ENCODE measurements around the gene KRT80.

Gene KRT80

DNA sequence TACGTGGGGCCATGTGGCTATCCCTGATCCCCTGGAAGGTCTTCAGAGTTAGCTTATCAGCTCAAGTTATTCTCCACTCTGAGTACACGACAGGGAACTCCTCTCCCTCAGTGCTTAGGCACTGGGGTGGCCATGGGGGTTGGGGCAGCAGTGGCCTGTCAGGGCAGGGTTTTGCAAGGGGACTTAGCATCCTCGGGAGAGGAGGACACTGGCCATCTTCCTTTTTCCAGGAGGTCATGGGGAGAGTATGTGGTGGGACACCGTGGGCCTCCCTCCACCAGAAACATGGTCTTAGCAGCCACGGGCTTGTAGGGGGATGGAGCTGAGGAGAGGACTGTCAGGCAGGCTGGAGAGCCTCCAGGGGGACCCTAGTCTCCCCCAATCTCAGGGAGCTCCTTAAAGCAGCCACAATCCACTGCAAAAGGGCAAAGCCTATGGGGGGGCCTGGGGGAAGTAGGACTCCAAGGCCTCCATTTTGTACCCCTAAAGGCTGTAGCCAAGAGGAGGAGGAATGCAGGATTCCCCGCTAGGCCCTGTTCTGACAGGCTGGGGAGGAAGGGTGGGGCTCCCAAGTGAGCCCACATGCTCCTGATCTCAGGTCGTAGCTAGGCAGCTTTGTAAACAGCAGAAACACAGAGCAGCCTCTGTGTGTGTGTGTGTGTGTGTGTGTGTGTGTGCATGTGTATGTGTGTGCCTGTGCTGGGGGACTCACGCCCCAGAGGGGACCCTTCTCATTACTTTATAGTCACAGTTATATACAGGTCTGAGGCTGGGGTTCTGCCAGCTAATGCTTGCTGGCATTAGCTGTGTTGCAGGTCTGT, 36.6 kb downstream of the KRT80 start:
- no peak for DNase-seq (ENCODE audit: low read depth in 2 of 2)

GRCh38 chr12:52152905-52153317, 38.9 kb downstream of the KRT80 start:
- DNase-seq (ENCODE audit: low read depth in 2 of 2): no peak

GRCh38 chr12:52151837-52152783, 39.7 kb downstream of the KRT80 start:
- DNase-seq (ENCODE audit: low read depth in 2 of 2): peak; percentile 40 to 62

GRCh38 chr12:52151153-52151836, 40.5 kb downstream of the KRT80 start:
- DNase-seq (ENCODE audit: low read depth in 2 of 2): no peak

- no peak for DNase-seq (ENCODE audit: low read depth in 2 of 2)
Measured at GRCh38 chr12:52149651-52150241, 42.1 kb downstream of the KRT80 start.

- no peak for DNase-seq (ENCODE audit: low read depth in 2 of 2)
Measured at GRCh38 chr12:52149182-52149641, 42.6 kb downstream of the KRT80 start.

- no peak for DNase-seq (ENCODE audit: low read depth in 2 of 2)
Measured at GRCh38 chr12:52148464-52149181, 43.2 kb downstream of the KRT80 start.

DNA sequence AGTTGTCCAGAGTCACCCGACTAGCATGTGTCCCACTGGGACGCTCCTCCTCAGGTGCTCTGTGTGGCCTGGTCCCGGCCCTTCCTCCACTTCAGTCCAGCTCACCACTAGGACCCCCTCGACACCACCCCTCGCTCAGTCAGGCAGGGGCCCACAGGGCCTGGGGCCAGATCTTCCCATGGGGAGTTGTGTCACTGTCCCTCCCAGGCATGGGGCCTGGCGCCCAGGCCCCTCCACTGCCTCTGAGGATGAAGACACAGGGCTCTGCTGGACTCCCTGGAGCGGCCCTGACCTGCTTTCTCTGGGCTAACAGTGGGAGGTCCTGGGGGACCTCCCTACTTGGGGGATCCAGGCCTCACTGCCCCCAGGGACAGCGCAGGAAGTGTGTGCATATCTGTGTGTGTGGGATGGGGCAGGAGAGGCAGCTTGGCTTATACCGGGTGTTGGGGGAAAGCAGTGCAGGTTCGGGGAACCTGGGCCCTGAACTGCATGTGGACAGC, 43.8 kb downstream of the KRT80 start:
- no peak for DNase-seq (ENCODE audit: low read depth in 2 of 2)

- DNase-seq (ENCODE audit: low read depth in 2 of 2): no peak
Measured at GRCh38 chr12:52147367-52147963, 44.3 kb downstream of the KRT80 start.

GRCh38 chr12:52146822-52147366, 44.9 kb downstream of the KRT80 start:
- no peak for DNase-seq (ENCODE audit: low read depth in 2 of 2)

DNA sequence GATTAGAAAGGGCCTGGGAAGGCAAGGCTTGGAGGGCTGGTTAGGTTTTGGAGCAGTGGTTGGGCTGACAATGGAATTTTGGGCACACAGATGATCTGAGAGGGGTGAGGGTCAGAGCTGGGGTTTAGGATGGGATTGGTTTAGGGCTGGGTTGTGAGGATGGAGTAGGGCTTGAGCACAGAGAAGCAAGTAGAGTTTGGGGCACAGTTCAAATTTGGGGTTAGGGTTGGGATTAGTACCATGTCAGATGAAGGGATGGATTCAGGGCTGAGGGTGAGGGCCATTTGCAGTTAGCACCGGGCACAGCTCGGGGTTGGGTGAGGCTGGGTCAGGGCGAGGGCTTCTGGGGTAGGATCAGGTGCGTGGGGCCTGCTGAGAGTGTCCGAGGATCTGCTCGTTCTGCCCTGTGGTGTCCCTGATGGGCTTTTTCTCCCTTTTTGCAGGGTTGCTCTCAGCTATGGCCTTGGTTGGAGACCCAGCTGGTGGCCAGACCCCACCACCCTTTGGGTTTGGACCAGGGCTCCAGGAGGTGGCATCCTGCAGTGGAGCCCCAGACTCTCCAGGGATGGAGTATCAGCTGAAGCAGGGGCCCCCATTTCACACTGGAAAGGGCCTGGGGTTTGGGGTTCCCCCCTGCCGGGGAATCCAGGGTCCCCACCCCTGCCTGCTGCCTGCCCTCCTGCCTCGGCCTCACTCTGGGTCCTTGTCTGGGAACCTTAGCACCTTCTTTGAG, 45.6 kb downstream of the KRT80 start:
- no peak for DNase-seq (ENCODE audit: low read depth in 2 of 2)

DNA sequence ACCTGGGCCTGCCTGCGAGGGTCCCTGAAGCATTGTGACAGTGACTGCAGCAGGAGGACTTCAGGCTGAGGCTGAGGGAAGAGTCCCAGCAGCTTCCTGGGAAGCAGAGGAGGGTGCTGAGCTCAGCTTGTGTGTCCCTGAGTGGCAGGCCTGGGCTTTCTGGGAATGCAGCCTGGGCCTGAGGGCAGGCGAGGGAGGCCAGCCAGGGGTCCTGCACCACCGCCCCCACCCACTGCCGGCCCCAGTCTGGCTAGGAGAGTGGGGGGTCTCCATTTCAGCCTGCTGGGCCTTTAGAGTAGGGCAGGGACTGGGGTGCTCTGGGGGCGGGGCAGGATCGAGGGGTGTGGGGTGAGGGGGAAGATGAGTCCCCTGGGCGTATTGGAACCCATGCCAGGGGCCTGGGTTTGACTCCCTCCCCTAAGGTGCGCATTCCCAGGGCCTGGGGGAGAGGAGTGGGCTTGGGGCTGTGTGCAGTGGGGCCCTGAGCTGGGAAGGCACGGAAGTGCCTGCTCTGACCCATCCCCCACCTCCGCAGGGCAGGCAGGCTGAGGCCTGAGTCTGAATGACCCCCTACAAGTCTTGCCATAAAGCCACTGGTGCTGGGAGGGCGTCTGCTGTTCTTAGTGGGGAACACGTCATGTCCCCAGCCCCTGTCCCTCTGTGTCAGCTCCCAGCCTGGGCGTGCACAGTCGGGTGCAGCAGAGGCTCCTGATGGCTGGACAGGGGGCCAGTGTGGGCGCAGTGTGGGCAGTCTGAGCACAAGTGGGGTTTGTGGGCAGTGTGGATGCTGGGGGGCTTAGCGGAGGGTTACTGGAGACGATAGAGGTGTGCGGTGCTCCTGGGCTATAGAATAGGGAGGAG, 46.4 kb downstream of the KRT80 start:
- DNase-seq (ENCODE audit: low read depth in 2 of 2): no peak

DNA sequence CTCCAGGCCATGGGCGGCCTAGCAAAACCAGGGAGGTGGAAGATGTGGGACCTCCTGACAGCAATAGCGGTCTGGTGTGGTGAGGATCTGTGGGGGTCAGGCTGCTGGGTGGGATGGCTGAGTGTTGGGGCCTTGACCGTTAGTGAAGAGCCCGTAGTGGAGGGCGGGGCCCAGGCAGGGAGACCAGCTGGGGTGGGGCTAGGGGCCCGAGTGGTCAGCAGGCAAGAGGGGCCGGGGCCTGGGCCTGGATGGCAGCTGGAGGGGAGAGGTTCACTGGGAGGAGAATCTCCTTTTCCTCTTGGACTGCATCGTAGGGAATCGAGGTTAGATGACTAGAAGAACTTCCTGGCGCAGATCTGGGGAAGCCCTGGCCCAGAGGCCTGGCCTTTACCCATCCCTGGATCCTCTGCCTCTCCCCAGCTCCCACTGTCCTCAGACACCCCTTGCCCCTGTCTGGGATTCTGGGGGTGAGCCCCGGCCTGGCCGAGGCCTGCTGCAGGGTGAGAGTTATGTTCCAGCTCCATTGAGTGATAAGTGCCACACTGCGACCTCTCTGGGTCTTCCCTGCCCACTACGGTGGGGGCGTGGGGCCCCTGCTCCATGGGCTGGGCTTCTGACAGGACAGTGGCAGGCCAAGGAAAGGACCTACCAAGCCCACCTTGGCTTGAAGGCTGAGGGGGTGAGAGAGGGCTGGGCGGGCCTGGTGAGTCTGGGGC, 47.1 kb downstream of the KRT80 start:
- DNase-seq (ENCODE audit: low read depth in 2 of 2): no peak

DNA sequence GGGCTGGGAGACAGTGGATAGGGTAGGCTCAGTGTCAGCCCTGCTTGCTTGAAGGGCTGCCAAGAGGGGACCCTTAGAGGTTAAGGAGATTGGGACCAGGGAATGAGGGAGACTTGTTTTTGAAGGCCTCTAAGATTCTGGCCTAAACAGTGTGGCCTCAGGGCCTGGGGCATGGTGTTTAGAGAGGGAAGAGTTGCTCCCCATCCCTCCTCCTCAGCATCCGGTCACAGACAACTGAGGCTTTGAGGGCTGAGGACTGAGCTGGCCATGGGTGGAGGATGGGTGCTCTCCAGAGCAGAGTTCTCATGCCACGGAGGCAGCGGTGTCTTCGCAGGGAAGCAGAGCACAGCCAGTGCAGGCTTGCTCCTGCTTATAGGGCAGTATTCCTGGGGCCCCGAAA, 49.4 kb downstream of the KRT80 start:
- no peak for DNase-seq (ENCODE audit: low read depth in 2 of 2)

DNA sequence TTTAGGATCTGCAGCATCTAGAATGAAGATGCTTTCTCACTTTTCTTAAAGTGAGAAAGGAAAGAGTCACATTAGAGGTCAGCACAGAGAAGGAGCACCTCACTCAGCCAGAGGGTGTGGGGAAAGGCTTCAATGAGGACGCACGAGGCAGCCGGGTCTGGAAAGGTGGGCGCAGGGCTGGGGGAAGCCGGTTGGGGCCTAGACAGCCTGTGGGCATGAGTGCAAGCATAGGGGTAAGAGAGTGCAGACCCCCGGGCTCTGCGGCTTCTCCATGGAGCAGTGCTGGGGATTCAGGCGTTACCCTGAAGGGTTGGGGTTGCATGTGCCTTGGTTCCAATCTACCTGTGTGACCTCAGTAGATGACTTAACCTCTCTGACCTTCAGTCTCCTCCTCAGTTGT, 49.9 kb downstream of the KRT80 start:
- DNase-seq (ENCODE audit: low read depth in 2 of 2): no peak

DNA sequence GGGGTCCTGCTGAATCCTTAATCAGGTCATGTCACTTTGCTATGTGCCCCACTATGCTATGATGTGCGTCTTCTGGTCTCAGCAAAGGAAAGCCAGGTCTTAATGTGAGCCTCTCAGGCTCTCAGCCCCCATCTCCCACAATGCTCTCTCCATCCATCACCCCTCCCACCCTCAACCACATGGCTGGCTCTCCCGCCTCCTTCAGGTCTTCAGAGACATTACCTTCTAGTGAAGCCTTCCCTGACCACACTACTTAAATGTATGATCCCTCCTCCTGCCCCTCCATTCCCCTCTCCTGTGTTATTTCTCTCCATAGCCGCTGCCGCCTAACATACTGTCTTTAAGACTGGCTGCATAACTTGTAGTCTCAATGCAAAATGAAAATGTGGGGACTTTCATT, 50.5 kb downstream of the KRT80 start:
- DNase-seq (ENCODE audit: low read depth in 2 of 2): no peak

DNA sequence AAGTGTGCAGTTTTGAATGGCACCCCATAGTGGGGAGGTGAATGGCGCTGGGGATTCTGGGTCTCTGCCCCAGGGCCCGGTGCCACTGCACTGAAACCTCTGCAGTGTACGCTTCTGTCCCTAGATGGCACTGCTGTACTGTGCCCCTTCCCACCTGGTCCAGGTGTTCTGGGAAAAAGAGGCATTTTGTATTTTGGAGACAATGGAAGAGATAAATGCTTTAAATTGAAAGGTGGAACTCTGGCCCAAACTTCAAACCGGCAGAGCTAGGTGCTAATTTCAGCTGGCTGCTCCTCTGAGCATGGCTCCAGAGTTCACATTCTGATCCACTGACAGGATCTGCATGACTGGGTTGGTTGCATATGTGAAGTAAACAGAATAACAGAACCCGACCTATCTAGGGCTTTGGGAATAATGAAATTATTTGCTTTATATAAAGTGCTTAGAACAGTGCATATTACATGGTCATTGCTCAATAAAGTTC, 52.2 kb downstream of the KRT80 start:
- peak in 1 of 2 donors; percentile 13 for DNase-seq (ENCODE audit: low read depth in 2 of 2)

- no peak for DNase-seq (ENCODE audit: low read depth in 2 of 2)
Measured at GRCh38 chr12:52139147-52139546, 52.7 kb downstream of the KRT80 start.

All from stimulated activated CD4-positive, alpha-beta T cell treated with anti-CD3 and anti-CD28 coated beads, Interleukin-15, amount 100 ng/mL, for 48 hours (primary cell).